IMR-90 (cell line): ENCODE data around the gene PIP5K1C. TPM values are rescaled to one million over a fixed set of nuclear protein-coding genes. Genes with fewer than 3 reads are reported as not detected.

Experiments used
- ATAC-seq: fragments of 200-7000 bp; cut with Tn5 transposase; 2 replicates; pipeline ENCODE4 v1.9.1; 2020; ENCODE audit warnings: low read depth, mild to moderate bottlenecking, moderate library complexity
- BruUV-seq: library from RNA; stranded (reverse); fragments of 400-500 nt; replicated peaks from 2 replicates; lab custom pipeline; 2021; lab: Mats Ljungman, UMichigan
- CTCF ChIA-PET: fragments of 300-600 bp; formaldehyde crosslinking; extraction: SDS; loops from one replicate; lab custom pipeline; 2021; ENCODE audit warnings: antibody characterized with exemption; lab: Yijun Ruan, JAX
- POLR2A ChIA-PET: fragments of 300-600 bp; sonication (Branson Sonifier 250); formaldehyde crosslinking; loops from one replicate; lab custom pipeline; 2022; ENCODE audit warnings: antibody characterized with exemption; ENCODE audit not compliant: unreplicated experiment; lab: Charles Lee
- DNase-seq: peaks from one replicate; pipeline ENCODE4 v3.0.0; 2013
- H2AFZ ChIP-seq: replicated peaks from 2 replicates; pipeline ENCODE3; 2013; ENCODE audit warnings: low read length, mild to moderate bottlenecking; ENCODE audit not compliant: poor library complexity
- H2AK5ac ChIP-seq: 2 replicates; pipeline ENCODE4 v1.6.1; 2013; ENCODE audit warnings: low read depth, low read length, inconsistent platforms
- H2AK9ac ChIP-seq: replicated peaks from 2 replicates; pipeline ENCODE3; 2013; ENCODE audit warnings: mild to moderate bottlenecking, low read depth, low read length, moderate library complexity; ENCODE audit not compliant: poor library complexity
- H2BK120ac ChIP-seq: 2 replicates; pipeline ENCODE4 v1.6.1; 2013; ENCODE audit warnings: low read depth, low read length, inconsistent platforms
- H2BK15ac ChIP-seq: 3 replicates; pipeline ENCODE4 v1.6.1; 2013; ENCODE audit warnings: low read depth, low read length, inconsistent platforms
- H2BK20ac ChIP-seq: 2 replicates; pipeline ENCODE4 v1.6.1; 2013; ENCODE audit warnings: low read depth, mild to moderate bottlenecking, inconsistent platforms, low read length, moderate library complexity
- H2BK5ac ChIP-seq: 2 replicates; pipeline ENCODE4 v1.6.1; 2013; ENCODE audit warnings: mild to moderate bottlenecking, low read depth, low read length, inconsistent platforms; ENCODE audit not compliant: poor library complexity, severe bottlenecking
- H3K14ac ChIP-seq: replicated peaks from 2 replicates; pipeline ENCODE4 v1.6.1; 2013; ENCODE audit warnings: low read depth, low read length, inconsistent platforms
- H3K18ac ChIP-seq: 2 replicates; pipeline ENCODE4 v1.6.1; 2013; ENCODE audit warnings: low read depth, low read length, control low read depth
- H3K23ac ChIP-seq: 2 replicates; pipeline ENCODE4 v1.6.1; 2013; ENCODE audit warnings: low read depth, low read length, inconsistent platforms
- H3K27ac ChIP-seq: 2 replicates; pipeline ENCODE4 v1.5.1; 2013; ENCODE audit warnings: mild to moderate bottlenecking, control low read depth, low read length; ENCODE audit not compliant: insufficient read depth
- H3K27me3 ChIP-seq: 2 replicates; pipeline ENCODE4 v1.6.1; 2013; ENCODE audit warnings: low read length; ENCODE audit not compliant: control insufficient read depth, insufficient read depth
- H3K36me3 ChIP-seq: 2 replicates; pipeline ENCODE4 v1.6.1; 2013; ENCODE audit warnings: low read length, mixed read lengths; ENCODE audit not compliant: control insufficient read depth, insufficient read depth
- H3K4ac ChIP-seq: 2 replicates; pipeline ENCODE4 v1.6.1; 2013; ENCODE audit warnings: low read depth, low read length, inconsistent platforms
- H3K4me1 ChIP-seq: 2 replicates; pipeline ENCODE4 v1.6.1; 2013; ENCODE audit warnings: low read length, mixed read lengths; ENCODE audit not compliant: control insufficient read depth, insufficient read depth
- H3K4me2 ChIP-seq: 2 replicates; pipeline ENCODE4 v1.6.1; 2013; ENCODE audit warnings: low read depth, mild to moderate bottlenecking, control low read depth, low read length, moderate library complexity
- H3K4me3 ChIP-seq: 2 replicates; pipeline ENCODE4 v1.5.1; 2013; ENCODE audit warnings: low read depth, mild to moderate bottlenecking, control low read depth, low read length, moderate library complexity; ENCODE audit not compliant: insufficient read depth
- H3K56ac ChIP-seq: 2 replicates; pipeline ENCODE4 v1.6.1; 2013; ENCODE audit warnings: low read length, inconsistent platforms; ENCODE audit not compliant: insufficient read depth; ENCODE audit errors: extremely low read depth
- H3K79me1 ChIP-seq, 2 experiments: 2 replicates each; pipeline ENCODE4 v1.6.1; 2013; ENCODE audit warnings: low read length in 2 of 2, inconsistent platforms in 1 of 2, low read depth in 1 of 2
- H3K9ac ChIP-seq: 2 replicates; pipeline ENCODE4 v1.6.1; 2013; ENCODE audit warnings: low read depth, low read length, control low read depth
- H3K9me1 ChIP-seq: 2 replicates; pipeline ENCODE4 v1.6.1; 2013; ENCODE audit warnings: low read length, inconsistent platforms; ENCODE audit not compliant: insufficient read depth
- H3K9me3 ChIP-seq: 2 replicates; pipeline ENCODE4 v1.6.1; 2013; ENCODE audit warnings: low read length; ENCODE audit not compliant: control insufficient read depth, insufficient read depth
- H4K20me1 ChIP-seq: 2 replicates; pipeline ENCODE4 v1.6.1; 2013; ENCODE audit warnings: low read length, inconsistent platforms; ENCODE audit not compliant: insufficient read depth
- H4K5ac ChIP-seq: 2 replicates; pipeline ENCODE4 v1.6.1; 2013; ENCODE audit warnings: mild to moderate bottlenecking, low read depth, low read length, control low read depth
- H4K8ac ChIP-seq, 2 experiments: 2 replicates each; pipeline ENCODE4 v1.6.1; 2013; ENCODE audit warnings: low read depth in 2 of 2, low read length in 2 of 2, control low read depth in 1 of 2, inconsistent platforms in 1 of 2
- H4K91ac ChIP-seq: 2 replicates; pipeline ENCODE4 v1.6.1; 2013; ENCODE audit warnings: low read depth, low read length, inconsistent platforms; ENCODE audit not compliant: insufficient read depth
- CEBPB ChIP-seq: IDR thresholded peaks from 2 replicates; pipeline ENCODE4 v1.6.1; 2012; ENCODE audit warnings: low read depth, low read length, improper control_type of control experiment
- CHD1 ChIP-seq: IDR thresholded peaks from 2 replicates; pipeline ENCODE4 v1.6.1; 2012; ENCODE audit warnings: low read depth, low read length, improper control_type of control experiment
- RAD21 ChIP-seq: IDR thresholded peaks from 2 replicates; pipeline ENCODE4 v1.6.1; 2012; ENCODE audit warnings: low read length, improper control_type of control experiment
- SMC3 ChIP-seq: fragments of 150-350 bp; IDR thresholded peaks from 2 replicates; pipeline ENCODE4 v1.6.1; 2016; ENCODE audit warnings: low read depth, mild to moderate bottlenecking, antibody characterized with exemption, low read length, moderate library complexity
- WGBS, 2 experiments: methylation state at CpG; one replicate each; pipeline versions ENCODE4 v1.1.5 to v1.1.7; 2013; ENCODE audit warnings: missing lambda C conversion rate in 2 of 2; ENCODE audit not compliant: insufficient read length in 1 of 2; ENCODE audit errors: extremely low coverage in 2 of 2; 5-methylcytosine and 5-hydroxymethylcytosine counted together
- dilution Hi-C: fragments of 300-500 bp; cut with HindIII; formaldehyde crosslinking; loops from one replicate; pipeline ENCODE4 v1.14.3; 2018; ENCODE audit warnings: low sequenced_read_pairs; ENCODE audit not compliant: unreplicated experiment
- in situ Hi-C: fragments of 300-500 bp; cut with MboI; formaldehyde crosslinking; loops from 3 replicates; pipeline ENCODE4 v1.14.3; 2019; ENCODE audit warnings: low sequenced_read_pairs, inconsistent platforms, mixed read lengths
- intact Hi-C: fragments of 100-400 bp; cut with micrococcal nuclease; formaldehyde crosslinking; loops from 2 replicates; pipeline ENCODE4 v1.10.0; 2022
- polyA plus RNA-seq, 3 experiments: library from polyadenylated mRNA; depleted of rRNA; stranded (reverse); fragments of >200 nt; gene quantifications; 2 replicates each; pipeline ENCODE4 v1.2.3, GENCODE V29; 2012; ENCODE audit warnings: low replicate concordance in 1 of 3
- total RNA-seq: library from RNA; depleted of rRNA; stranded (reverse); fragments of >200 nt; gene quantifications from 2 replicates; pipeline ENCODE4 v1.2.3, GENCODE V29; 2012
- TF ChIP-seq, protein P1 (sequence below): conservative IDR thresholded peaks from 2 replicates; pipeline ENCODE4 v1.5.1; 2012; ENCODE audit warnings: mild to moderate bottlenecking, low read depth, low read length, improper control_type of control experiment

Gene PIP5K1C
- total and polyA plus RNA-seq, 2 of the 4 experiments (the other 2 are of a cell fraction) = 13.6 to 23.3 TPM

DNA sequence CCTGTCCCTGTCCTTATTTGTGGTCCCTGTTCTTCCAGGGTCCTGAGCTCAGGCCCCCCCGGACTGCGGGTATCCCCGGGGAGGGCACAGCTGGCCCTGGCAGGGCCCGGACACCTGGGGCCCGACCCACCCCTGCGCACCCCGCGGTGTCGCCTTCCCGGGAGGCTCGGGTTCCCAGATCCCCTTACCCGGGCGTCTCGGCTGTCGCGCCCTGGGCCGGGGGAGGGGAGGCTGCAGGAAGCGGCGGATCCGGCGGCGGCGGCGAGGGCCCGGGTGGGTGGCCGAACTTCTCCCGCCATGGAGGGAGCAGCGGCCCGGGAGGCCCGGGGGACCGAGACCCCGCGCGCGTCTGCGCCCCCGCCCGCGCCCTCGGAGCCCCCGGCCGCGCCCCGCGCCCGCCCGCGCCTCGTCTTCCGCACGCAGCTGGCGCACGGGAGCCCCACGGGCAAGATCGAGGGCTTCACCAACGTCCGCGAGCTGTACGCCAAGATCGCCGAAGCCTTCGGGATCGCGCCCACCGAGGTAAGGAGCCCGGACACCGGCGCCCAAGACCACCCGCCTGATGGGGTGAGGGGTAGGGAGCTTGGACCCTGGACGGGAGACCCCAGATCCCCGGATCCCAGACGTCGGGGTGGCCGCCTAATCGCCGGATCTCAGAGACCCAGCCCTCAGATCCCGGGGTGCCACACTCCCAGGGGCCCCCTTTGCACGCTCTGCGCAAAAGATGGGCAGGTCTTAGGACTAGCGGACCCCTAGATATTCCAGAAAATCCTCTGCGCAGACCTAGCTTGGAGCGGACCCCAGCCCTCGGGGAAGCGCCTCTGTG is 114.8 kb downstream of the PIP5K1C start, which contains the start of gene GIPC3:
TSS of gene GIPC3 (plus strand) at position 178 of the 826 bp plus-strand sequence. CDS start at position 298, 120 bp downstream.
- Histone ChIP-seq H3K9me3 (no peaks in the 10 kb centered on the region), H3K27me3 (peaks cover 11% of the 10 kb centered on the region), H3K4me2 (peak within 1 kb of the TSS; percentile 42; the same call in 1 of the 2 replicates), H3K36me3 (no peaks in the 10 kb centered on the region), H2BK120ac (no peak within 1 kb of the TSS), H2AK5ac (no peak within 1 kb of the TSS), H3K18ac (no peak within 1 kb of the TSS), H2BK5ac (no peak within 1 kb of the TSS), H3K14ac (no peak within 1 kb of the TSS), H3K4me1 (peaks cover 4% of the 10 kb centered on the region), H2AK9ac (peak within 1 kb of the TSS; percentile 50), H3K23ac (no peak within 1 kb of the TSS), H3K4me3 (peak within 1 kb of the TSS; percentile 27), H2AFZ (peak within 1 kb of the TSS; percentile 77), H3K9me1 (0 out of 2 replicates have a peak, but pooled peaks cover 3% of the 10 kb centered on the region), H3K9ac (no peak within 1 kb of the TSS), H3K79me1 (no peaks in the 10 kb centered on the region), H4K8ac (0 out of 4 replicates have a peak within 1 kb of the TSS, but pooled peaks of 1 of the 2 experiments have one; percentile 16), H3K56ac (no peak within 1 kb of the TSS), H4K20me1 (peaks cover 2% of the 10 kb centered on the region; the same call in 1 of the 2 replicates), H3K4ac (no peak within 1 kb of the TSS), H4K5ac (no peak within 1 kb of the TSS), H3K27ac (no peak within 1 kb of the TSS), H2BK20ac (no peak within 1 kb of the TSS), H2BK15ac (no peak within 1 kb of the TSS), H4K91ac (no peak within 1 kb of the TSS)
- ChIA-PET CTCF (no interaction called here), POLR2A (no interaction called here)
- DNase-seq = no peak
- in situ Hi-C loops = no loop called here
- intact Hi-C loops = no loop called here
- no peak for ATAC-seq
- BruUV-seq = no TSS peak
- WGBS, 2 experiments = 7% methylated on average over 24 of the region's 84 CpGs; no CpG with 5 or more reads in 1 of the 2 experiments
- TF ChIP-seq CHD1 (no peak), SMC3 (no peak), RAD21 (no peak), CEBPB (no peak)
- TF ChIP-seq, protein P1, sequence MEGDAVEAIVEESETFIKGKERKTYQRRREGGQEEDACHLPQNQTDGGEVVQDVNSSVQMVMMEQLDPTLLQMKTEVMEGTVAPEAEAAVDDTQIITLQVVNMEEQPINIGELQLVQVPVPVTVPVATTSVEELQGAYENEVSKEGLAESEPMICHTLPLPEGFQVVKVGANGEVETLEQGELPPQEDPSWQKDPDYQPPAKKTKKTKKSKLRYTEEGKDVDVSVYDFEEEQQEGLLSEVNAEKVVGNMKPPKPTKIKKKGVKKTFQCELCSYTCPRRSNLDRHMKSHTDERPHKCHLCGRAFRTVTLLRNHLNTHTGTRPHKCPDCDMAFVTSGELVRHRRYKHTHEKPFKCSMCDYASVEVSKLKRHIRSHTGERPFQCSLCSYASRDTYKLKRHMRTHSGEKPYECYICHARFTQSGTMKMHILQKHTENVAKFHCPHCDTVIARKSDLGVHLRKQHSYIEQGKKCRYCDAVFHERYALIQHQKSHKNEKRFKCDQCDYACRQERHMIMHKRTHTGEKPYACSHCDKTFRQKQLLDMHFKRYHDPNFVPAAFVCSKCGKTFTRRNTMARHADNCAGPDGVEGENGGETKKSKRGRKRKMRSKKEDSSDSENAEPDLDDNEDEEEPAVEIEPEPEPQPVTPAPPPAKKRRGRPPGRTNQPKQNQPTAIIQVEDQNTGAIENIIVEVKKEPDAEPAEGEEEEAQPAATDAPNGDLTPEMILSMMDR = no peak
- dilution Hi-C loops = no loop called here
